ENCODE results near the gene SLC16A12. TPM values are rescaled to one million over a fixed set of nuclear protein-coding genes. Genes with fewer than 3 reads are reported as not detected.
A peak's percentile ranks its signal among the peaks of the same experiment; 100 is the strongest.
"Not testable (repeated sequence)": the region's sequence is repeated elsewhere in the genome, so short reads cannot be mapped to it uniquely, and the experiment has no call there.

The SLC16A12 gene
- total RNA-seq, 1 experiment from 2014 or later: 0.09 TPM

DNA sequence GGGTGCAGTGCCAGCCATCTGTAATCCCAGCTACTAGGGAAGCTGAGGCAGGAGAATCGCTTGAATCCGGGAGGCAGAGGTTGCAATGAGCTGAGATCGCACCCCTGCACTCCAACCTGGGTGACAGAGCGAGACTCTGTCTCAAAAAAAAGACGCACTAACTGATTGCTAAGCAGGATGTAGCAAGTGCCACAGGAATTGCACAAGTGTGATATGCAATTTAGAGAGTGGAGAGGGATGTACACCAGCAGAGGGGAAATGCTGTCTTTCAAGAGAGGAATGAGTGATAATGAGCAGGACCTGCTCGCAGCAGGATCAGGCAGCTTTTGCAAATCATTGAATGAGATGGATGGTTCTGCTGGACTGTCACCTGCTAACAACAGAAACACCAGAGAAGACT is 13.3 kb upstream of the SLC16A12 start:
- Mint-ChIP-seq H3K4me1 (ENCODE audit: insufficient read depth, unreplicated experiment) (peaks cover 26% of the 10 kb centered on the region), H3K27me3 (ENCODE audit: insufficient read depth, unreplicated experiment) (no peaks in the 10 kb centered on the region), H3K27ac (ENCODE audit: low read depth, unreplicated experiment) (no peak overlapping the region), H3K4me3 (ENCODE audit: unreplicated experiment) (no peak overlapping the region), H3K9me3 (ENCODE audit: unreplicated experiment) (no peaks in the 10 kb centered on the region), H3K36me3 (ENCODE audit: insufficient read depth, unreplicated experiment) (no peaks in the 10 kb centered on the region)
- DNase-seq (ENCODE audit: unreplicated experiment): peak; percentile 6
- ChIA-PET CTCF (interaction anchor here (1.5 to 1.9 kb wide), 2 partner anchors 14 to 82 kb away, joined by 6 to 7 read pairs; no protein-coding TSS in a partner anchor), POLR2A (interaction anchor here (0.6 to 6.9 kb wide), 7 partner anchors 8 to 297 kb away, joined by 3 to 48 read pairs (median 4); partner anchors contain the start of gene LIPA)
- TF ChIP-seq, protein P1, sequence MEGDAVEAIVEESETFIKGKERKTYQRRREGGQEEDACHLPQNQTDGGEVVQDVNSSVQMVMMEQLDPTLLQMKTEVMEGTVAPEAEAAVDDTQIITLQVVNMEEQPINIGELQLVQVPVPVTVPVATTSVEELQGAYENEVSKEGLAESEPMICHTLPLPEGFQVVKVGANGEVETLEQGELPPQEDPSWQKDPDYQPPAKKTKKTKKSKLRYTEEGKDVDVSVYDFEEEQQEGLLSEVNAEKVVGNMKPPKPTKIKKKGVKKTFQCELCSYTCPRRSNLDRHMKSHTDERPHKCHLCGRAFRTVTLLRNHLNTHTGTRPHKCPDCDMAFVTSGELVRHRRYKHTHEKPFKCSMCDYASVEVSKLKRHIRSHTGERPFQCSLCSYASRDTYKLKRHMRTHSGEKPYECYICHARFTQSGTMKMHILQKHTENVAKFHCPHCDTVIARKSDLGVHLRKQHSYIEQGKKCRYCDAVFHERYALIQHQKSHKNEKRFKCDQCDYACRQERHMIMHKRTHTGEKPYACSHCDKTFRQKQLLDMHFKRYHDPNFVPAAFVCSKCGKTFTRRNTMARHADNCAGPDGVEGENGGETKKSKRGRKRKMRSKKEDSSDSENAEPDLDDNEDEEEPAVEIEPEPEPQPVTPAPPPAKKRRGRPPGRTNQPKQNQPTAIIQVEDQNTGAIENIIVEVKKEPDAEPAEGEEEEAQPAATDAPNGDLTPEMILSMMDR (IDR thresholded peaks at IDR 0.05; ENCODE audit: unreplicated experiment): no peak
- intact Hi-C loops (cut with micrococcal nuclease): loop anchor here (5.0 kb wide), 1 partner anchor 56 kb away; no protein-coding TSS in a partner anchor
- no TSS peak for BruUV-seq (replicated peaks)

DNA sequence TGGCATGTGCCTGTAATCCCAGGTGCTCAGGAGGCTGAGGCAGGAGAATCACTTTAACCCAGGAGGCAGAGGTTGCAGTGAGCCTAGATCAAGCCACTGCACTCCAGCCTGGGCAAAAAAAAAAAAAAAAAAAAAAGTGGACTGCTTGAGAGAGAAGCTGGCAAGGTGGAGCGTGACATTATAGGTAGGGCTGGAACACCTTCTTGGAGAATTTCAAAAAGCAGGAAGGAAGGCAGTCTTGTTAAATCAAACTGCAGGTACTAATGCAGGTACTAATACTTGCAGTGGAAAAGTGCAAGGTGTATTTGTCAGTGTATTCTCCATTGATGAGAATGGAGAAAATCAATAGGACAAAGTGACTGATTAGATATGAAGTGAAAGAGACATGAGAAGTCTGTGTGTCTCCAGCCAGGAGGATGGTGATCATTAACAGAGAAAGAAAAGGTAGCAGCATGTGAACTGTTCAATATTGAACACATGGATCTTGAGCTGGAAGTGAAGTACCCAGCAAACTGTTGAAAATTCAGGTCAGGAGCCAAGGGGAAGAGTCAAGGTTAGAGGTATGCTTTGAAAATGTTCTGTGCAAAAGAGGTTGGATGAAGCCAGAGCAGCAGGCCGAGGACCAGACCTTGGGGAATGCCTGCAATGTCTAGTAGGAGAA is 12.6 kb upstream of the SLC16A12 start:
- no peaks in the 10 kb centered on the region for H3K27me3 Mint-ChIP-seq (ENCODE audit: insufficient read depth, unreplicated experiment)
- TF ChIP-seq, protein P1 (IDR thresholded peaks at IDR 0.05; ENCODE audit: unreplicated experiment): no peak
- no peak for DNase-seq (ENCODE audit: unreplicated experiment)
- POLR2A ChIA-PET: interaction anchor here (5.6 kb wide), 1 partner anchor 15 kb away, joined by 36 read pairs; no protein-coding TSS in a partner anchor
- no peaks in the 10 kb centered on the region for H3K9me3 Mint-ChIP-seq (ENCODE audit: unreplicated experiment)
- no peak overlapping the region for H3K4me3 Mint-ChIP-seq (ENCODE audit: unreplicated experiment)
- no TSS peak for BruUV-seq (replicated peaks)
- no peaks in the 10 kb centered on the region for H3K36me3 Mint-ChIP-seq (ENCODE audit: insufficient read depth, unreplicated experiment)
- H3K4me1 Mint-ChIP-seq (ENCODE audit: insufficient read depth, unreplicated experiment): peaks cover 19% of the 10 kb centered on the region
- H3K27ac Mint-ChIP-seq (ENCODE audit: low read depth, unreplicated experiment): no peak overlapping the region
- intact Hi-C loops (cut with micrococcal nuclease): loop anchor here (5.0 kb wide), 1 partner anchor 56 kb away; no protein-coding TSS in a partner anchor
- CTCF ChIA-PET: no interaction called here

DNA sequence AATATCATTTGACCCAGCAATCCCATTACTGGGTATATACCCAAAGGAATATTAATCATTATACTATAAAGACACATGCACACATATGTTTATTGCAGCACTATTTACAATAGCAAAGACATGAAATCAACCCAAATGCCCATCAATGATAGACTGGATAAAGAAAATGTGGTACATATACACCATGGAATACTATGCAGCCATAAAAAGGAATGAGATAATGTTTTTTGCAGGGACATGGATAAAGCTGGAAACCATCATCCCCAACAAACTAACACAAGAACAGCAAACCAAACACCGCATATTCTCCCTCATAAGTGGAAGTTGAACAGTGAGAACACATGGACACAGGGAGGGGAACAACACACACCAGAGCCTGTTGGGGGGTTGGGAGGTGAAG is 11.3 kb upstream of the SLC16A12 start:
- H3K27ac Mint-ChIP-seq (ENCODE audit: low read depth, unreplicated experiment); H3K36me3 Mint-ChIP-seq (ENCODE audit: insufficient read depth, unreplicated experiment); DNase-seq (ENCODE audit: unreplicated experiment); H3K9me3 Mint-ChIP-seq (ENCODE audit: unreplicated experiment); BruUV-seq (replicated peaks); H3K27me3 Mint-ChIP-seq (ENCODE audit: insufficient read depth, unreplicated experiment); H3K4me3 Mint-ChIP-seq (ENCODE audit: unreplicated experiment); CTCF ChIA-PET: not testable (repeated sequence)
- H3K4me1 Mint-ChIP-seq (ENCODE audit: insufficient read depth, unreplicated experiment): peaks cover 13% of the 10 kb centered on the region
- intact Hi-C loops (cut with micrococcal nuclease): loop anchor here (5.0 kb wide), 1 partner anchor 54 kb away; no protein-coding TSS in a partner anchor
- POLR2A ChIA-PET: interaction anchor here (5.6 kb wide), 1 partner anchor 14 kb away, joined by 36 read pairs; no protein-coding TSS in a partner anchor

DNA sequence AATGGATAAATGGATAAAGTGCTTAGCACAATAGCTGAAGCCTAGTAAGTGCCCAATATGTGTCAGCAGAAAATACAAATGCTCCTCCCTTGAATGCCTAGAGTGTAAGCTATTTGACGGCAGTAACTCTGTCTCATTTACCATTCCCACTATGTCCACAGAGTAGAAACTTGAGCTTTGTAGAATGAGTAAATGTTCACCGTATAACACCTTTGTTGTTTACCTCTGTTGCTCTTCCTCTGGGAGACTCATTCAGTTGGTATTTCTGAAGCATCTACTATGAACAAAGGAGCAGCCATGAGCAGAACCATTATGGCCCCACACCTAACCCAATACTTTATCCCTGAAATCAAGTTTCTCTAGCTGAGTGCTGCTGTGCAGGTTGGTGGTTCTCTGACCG is 8.4 kb upstream of the SLC16A12 start:
- ChIA-PET CTCF (interaction anchor here (0.6 kb wide), 4 partner anchors 10 to 610 kb away, joined by 3 read pairs; no protein-coding TSS in a partner anchor), POLR2A (interaction anchor here (1.3 to 1.4 kb wide), 2 partner anchors 11 to 63 kb away, joined by 4 to 6 read pairs; no protein-coding TSS in a partner anchor)
- Mint-ChIP-seq H3K4me1 (ENCODE audit: insufficient read depth, unreplicated experiment) (no peaks in the 10 kb centered on the region), H3K36me3 (ENCODE audit: insufficient read depth, unreplicated experiment) (no peaks in the 10 kb centered on the region), H3K27ac (ENCODE audit: low read depth, unreplicated experiment) (no peak overlapping the region), H3K9me3 (ENCODE audit: unreplicated experiment) (no peaks in the 10 kb centered on the region), H3K27me3 (ENCODE audit: insufficient read depth, unreplicated experiment) (no peaks in the 10 kb centered on the region), H3K4me3 (ENCODE audit: unreplicated experiment) (no peak overlapping the region)
- TF ChIP-seq, protein P1 (IDR thresholded peaks at IDR 0.05; ENCODE audit: unreplicated experiment): no peak
- no peak for DNase-seq (ENCODE audit: unreplicated experiment)
- intact Hi-C loops (cut with micrococcal nuclease): no loop called here
- BruUV-seq (replicated peaks): no TSS peak

All from MCF 10A (cell line).